Spleen (tissue), 11 donors: ENCODE results near the gene HPDL. TPM values are rescaled to one million over a fixed set of nuclear protein-coding genes. Genes with fewer than 3 reads are reported as not detected.
A peak's percentile ranks its signal among the peaks of the same experiment; 100 is the strongest.

ENCODE experiments used
- DNase-seq: peaks from one replicate; pipeline ENCODE4 v3.0.0-alpha.2; 2020
- H3K27ac ChIP-seq, 8 donors: fragments of 200-600 bp; sonication (generic) in 7 of 8; 1 replicate in 4 of 8; 2 replicates in 4 of 8; pipeline versions ENCODE4 v1.5.0 to v1.8.0; 2016 to 2021; ENCODE audit warnings: inconsistent platforms in 4 of 8, mild to moderate bottlenecking in 4 of 8, moderate library complexity in 1 of 8
- H3K27me3 ChIP-seq, 7 donors: fragments of 200-600 bp; sonication (generic) in 6 of 7; replicated peaks in 1 of 7; 1 replicate in 4 of 7; 2 replicates in 3 of 7; pipeline versions ENCODE4 v1.5.0 to v1.8.0; 2016 to 2021; ENCODE audit warnings: inconsistent platforms in 3 of 7, mild to moderate bottlenecking in 1 of 7
- H3K36me3 ChIP-seq, 6 donors: fragments of 200-600 bp; sonication (generic) in 5 of 6; 1 replicate in 4 of 6; 2 replicates in 2 of 6; pipeline versions ENCODE4 v1.5.0 to v1.8.0; 2016 to 2021; ENCODE audit warnings: inconsistent platforms in 2 of 6
- H3K4me1 ChIP-seq, 6 donors: fragments of 200-600 bp; sonication (generic) in 5 of 6; 1 replicate in 3 of 6; 2 replicates in 3 of 6; pipeline versions ENCODE4 v1.5.0 to v1.8.0; 2016 to 2021; ENCODE audit warnings: inconsistent platforms in 3 of 6
- H3K4me3 ChIP-seq, 8 donors: fragments of 200-600 bp; sonication (generic) in 7 of 8; 1 replicate in 4 of 8; 2 replicates in 4 of 8; pipeline versions ENCODE4 v1.5.0 to v1.8.0; 2016 to 2021; ENCODE audit warnings: inconsistent platforms in 4 of 8, mild to moderate bottlenecking in 4 of 8, moderate library complexity in 2 of 8
- H3K9me3 ChIP-seq, 8 donors: fragments of 200-600 bp; sonication (generic) in 7 of 8; 1 replicate in 4 of 8; 2 replicates in 4 of 8; pipeline versions ENCODE4 v1.5.0 to v1.8.0; 2016 to 2021; ENCODE audit warnings: inconsistent platforms in 4 of 8
- POLR2A ChIP-seq, 3 donors: fragments of 450-650 bp; IDR thresholded peaks; one replicate each; pipeline ENCODE4 v1.5.1; 2017; ENCODE audit warnings: antibody characterized with exemption in 3 of 3, mild to moderate bottlenecking in 1 of 3
- POLR2AphosphoS5 ChIP-seq, 3 donors: sonication (generic); formaldehyde crosslinking; IDR thresholded peaks; one replicate each; pipeline ENCODE4 v1.5.1; 2017; ENCODE audit warnings: antibody characterized with exemption in 3 of 3
- WGBS, 5 donors: extraction: QIAGEN DNeasy Blood & Tissue Kit in 3 of 5; methylation state at CpG; one replicate each; pipeline versions ENCODE4 v1.1.5 to v1.1.7; 2013 to 2018; 5-methylcytosine and 5-hydroxymethylcytosine counted together
- intact Hi-C: fragments of 100-400 bp; cut with DNase I; formaldehyde crosslinking; loops from one replicate; pipeline ENCODE4 v1.15.0; 2023; ENCODE audit warnings: low total_unique reads
- polyA plus RNA-seq, 3 donors: library from polyadenylated mRNA; stranded (reverse); fragments of 200-250 nt; gene quantifications; one replicate each; pipeline ENCODE4 v1.2.1, GENCODE V29; 2013
- total RNA-seq, 7 donors: library from RNA; depleted of rRNA in 3 of 7; stranded (reverse); fragments of >200 nt in 3 of 7; fragmentation: NEBNext Ultra II Directional in 4 of 7; extraction: Animal tissue kit (Norgen Biotek cat#: 25700) in 4 of 7; gene quantifications; one replicate each; pipeline versions ENCODE4 v1.1.0 to v1.2.1, GENCODE V29; 2016 to 2021
- TF ChIP-seq, protein P1 (sequence below), 11 experiments: fragments of 200-600 bp in 7 of 11; fragments of 450-650 bp in 4 of 11; sonication (generic) in 4 of 11; IDR thresholded peaks in 8 of 11; conservative IDR thresholded peaks in 3 of 11; 1 replicate in 7 of 11; 2 replicates in 4 of 11; pipeline versions ENCODE4 v1.4.0 to v1.8.0; 2016 to 2021; ENCODE audit warnings: antibody characterized with exemption in 11 of 11, inconsistent platforms in 4 of 11, mild to moderate bottlenecking in 1 of 11
- donor health status: healthy with polysubstance abuse.
- donor health status: DM: no; HTN: no; CAD: no; lungs with moderate emphysema.
- donor health status: DM: no; HTN: no; CAD: no.
- donor health status: Bipolar disorder and iron deficiency.
- donor health status: healthy.
- donor health status: DM: no; HTN: no; CAD: no.
- donor health status: DM: yes; HTN: yes; CAD: no.

The HPDL gene
- total and polyA plus RNA-seq, 10 donors = 0.73 to 4.6 (median 2.4) TPM

DNA sequence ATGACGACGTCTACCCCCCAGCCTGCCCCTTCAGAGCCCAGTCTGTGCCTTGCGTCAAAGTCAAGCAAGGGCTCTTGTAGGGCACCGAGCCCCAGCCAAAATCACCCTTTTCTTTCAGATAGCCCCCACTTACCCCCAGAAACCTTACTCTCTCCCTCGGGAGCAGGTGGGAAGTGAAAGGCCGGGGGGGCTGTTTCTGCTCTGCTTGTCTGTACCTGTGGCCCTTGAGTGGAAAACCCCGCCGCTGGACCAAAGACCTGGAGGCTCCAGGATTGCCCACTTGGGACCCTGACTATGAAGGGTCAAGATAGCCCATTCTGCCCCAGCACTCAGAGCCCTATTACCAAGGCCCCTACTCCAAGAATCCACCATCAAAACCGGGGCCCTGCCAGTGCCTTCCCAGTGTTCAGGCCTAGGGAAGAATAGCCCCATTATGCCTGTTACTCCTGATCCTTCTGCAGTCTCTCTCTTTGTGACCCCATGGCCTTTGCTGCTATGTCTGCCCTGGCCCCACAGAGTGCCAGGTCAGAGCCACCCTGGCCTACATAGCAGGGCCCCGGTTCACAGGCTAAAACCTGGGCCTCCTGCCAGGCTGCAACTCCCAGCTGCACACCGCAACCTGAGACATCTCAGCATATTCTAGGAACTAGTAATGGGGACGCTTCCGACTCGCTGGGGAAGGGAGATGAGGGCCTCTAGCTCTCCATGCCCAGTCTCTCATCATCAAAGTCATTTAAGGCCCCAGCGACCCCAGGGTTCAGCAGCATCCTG lies 22.2 kb upstream of the HPDL start:
- intact Hi-C loops = loop anchor here (5.0 kb wide), 1 partner anchor 188 kb away; the partner anchor contains the start of gene TESK2
- Histone ChIP-seq H3K4me3 (peak overlapping the region; percentile 63 to 91 (median 80)), H3K4me1 (peaks cover 8 to 45% (median 23%) of the 10 kb centered on the region in 6 donors), H3K27ac (peak overlapping the region; percentile 89 to 95 (median 94)), H3K9me3 (no peaks in the 10 kb centered on the region), H3K27me3 (no peaks in the 10 kb centered on the region), H3K36me3 (no peaks in the 10 kb centered on the region)
- peak; percentile 86 for DNase-seq
- 42 to 64% (median 49%) methylated on average over 7 to 15 of the region's 15 CpGs for WGBS, 5 donors
- TF ChIP-seq POLR2AphosphoS5 (IDR thresholded peaks at IDR 0.05) (no peak), POLR2A (IDR thresholded peaks at IDR 0.05) (no peak)
- TF ChIP-seq, protein P1, sequence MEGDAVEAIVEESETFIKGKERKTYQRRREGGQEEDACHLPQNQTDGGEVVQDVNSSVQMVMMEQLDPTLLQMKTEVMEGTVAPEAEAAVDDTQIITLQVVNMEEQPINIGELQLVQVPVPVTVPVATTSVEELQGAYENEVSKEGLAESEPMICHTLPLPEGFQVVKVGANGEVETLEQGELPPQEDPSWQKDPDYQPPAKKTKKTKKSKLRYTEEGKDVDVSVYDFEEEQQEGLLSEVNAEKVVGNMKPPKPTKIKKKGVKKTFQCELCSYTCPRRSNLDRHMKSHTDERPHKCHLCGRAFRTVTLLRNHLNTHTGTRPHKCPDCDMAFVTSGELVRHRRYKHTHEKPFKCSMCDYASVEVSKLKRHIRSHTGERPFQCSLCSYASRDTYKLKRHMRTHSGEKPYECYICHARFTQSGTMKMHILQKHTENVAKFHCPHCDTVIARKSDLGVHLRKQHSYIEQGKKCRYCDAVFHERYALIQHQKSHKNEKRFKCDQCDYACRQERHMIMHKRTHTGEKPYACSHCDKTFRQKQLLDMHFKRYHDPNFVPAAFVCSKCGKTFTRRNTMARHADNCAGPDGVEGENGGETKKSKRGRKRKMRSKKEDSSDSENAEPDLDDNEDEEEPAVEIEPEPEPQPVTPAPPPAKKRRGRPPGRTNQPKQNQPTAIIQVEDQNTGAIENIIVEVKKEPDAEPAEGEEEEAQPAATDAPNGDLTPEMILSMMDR (IDR thresholded peaks at IDR 0.05 in 8 of 11, conservative IDR thresholded peaks at IDR 0.05 in 3 of 11) = no peak

DNA sequence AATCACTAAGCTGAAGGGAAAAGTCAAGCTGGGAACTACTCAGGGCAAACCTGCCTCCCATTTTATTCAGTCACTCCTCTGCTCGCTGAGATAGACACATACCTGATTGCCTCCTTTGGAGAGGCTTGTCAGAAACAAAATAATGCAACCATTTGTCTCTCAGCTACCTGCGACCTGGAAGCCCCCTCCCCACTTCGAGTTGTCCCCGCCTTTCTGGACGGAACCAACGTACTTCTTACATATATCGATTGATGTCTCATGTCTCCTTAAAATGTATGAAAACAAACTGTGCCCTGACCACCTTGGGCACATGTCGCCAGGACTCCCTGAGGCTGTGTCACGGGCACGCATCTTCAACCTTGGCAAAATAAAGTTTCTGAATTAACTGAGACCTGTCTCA lies 21.5 kb upstream of the HPDL start:
- no peaks in the 10 kb centered on the region for H3K9me3 ChIP-seq
- intact Hi-C loops = no loop called here
- DNase-seq = no peak
- no peak overlapping the region for H3K4me3 ChIP-seq
- TF ChIP-seq, protein P1 (IDR thresholded peaks at IDR 0.05 in 8 of 11, conservative IDR thresholded peaks at IDR 0.05 in 3 of 11) = no peak
- no peak for TF ChIP-seq POLR2A (IDR thresholded peaks at IDR 0.05)
- TF ChIP-seq POLR2AphosphoS5 (IDR thresholded peaks at IDR 0.05) = no peak
- H3K4me1 ChIP-seq = peaks cover 8 to 43% (median 23%) of the 10 kb centered on the region in 6 donors
- peak overlapping the region in 5 of 8 donors; percentile 91 to 95 (median 95) for H3K27ac ChIP-seq
- H3K27me3 ChIP-seq = no peaks in the 10 kb centered on the region
- H3K36me3 ChIP-seq = no peaks in the 10 kb centered on the region
- 92 to 96% (median 94%) methylated on average over 10 of the region's 10 CpGs for WGBS, 5 donors

GRCh38 chr1:45306319-45306718 lies 20.4 kb upstream of the HPDL start:
- 41 to 57% (median 46%) methylated on average over 8 of the region's 8 CpGs for WGBS, 5 donors
- no peak overlapping the region for H3K4me3 ChIP-seq
- no peaks in the 10 kb centered on the region for H3K27me3 ChIP-seq
- TF ChIP-seq, protein P1 (IDR thresholded peaks at IDR 0.05 in 8 of 11, conservative IDR thresholded peaks at IDR 0.05 in 3 of 11) = no peak
- TF ChIP-seq POLR2A (IDR thresholded peaks at IDR 0.05) (no peak), POLR2AphosphoS5 (IDR thresholded peaks at IDR 0.05) (no peak)
- intact Hi-C loops = no loop called here
- DNase-seq = no peak
- H3K4me1 ChIP-seq = peaks cover 8 to 39% (median 21%) of the 10 kb centered on the region in 6 donors
- peaks cover 0 to 2% (median 0%) of the 10 kb centered on the region in 8 donors for H3K9me3 ChIP-seq
- H3K27ac ChIP-seq = peak overlapping the region in 1 of 8 donors; percentile 15
- H3K36me3 ChIP-seq = no peaks in the 10 kb centered on the region

- no peak for TF ChIP-seq POLR2A (IDR thresholded peaks at IDR 0.05)
- TF ChIP-seq, protein P1 (IDR thresholded peaks at IDR 0.05 in 8 of 11, conservative IDR thresholded peaks at IDR 0.05 in 3 of 11) = no peak
- TF ChIP-seq POLR2AphosphoS5 (IDR thresholded peaks at IDR 0.05) = no peak
- H3K4me3 ChIP-seq = no peak overlapping the region
- H3K27ac ChIP-seq = no peak overlapping the region
- H3K4me1 ChIP-seq = peaks cover 8 to 39% (median 21%) of the 10 kb centered on the region in 6 donors
- intact Hi-C loops = no loop called here
- 70 to 88% (median 84%) methylated on average over 3 of the region's 3 CpGs for WGBS, 5 donors
- no peaks in the 10 kb centered on the region for H3K27me3 ChIP-seq
- peaks cover 0 to 2% (median 0%) of the 10 kb centered on the region in 8 donors for H3K9me3 ChIP-seq
- no peak for DNase-seq
- no peaks in the 10 kb centered on the region for H3K36me3 ChIP-seq
Measured at GRCh38 chr1:45306905-45307304, 19.8 kb upstream of the HPDL start.
